ENCODE measurements around the gene MAST2. TPM values are rescaled to one million over a fixed set of nuclear protein-coding genes. Genes with fewer than 3 reads are reported as not detected.

Gene MAST2
- total RNA-seq, 1 donor from 2014 or later: 22.0 TPM

DNA sequence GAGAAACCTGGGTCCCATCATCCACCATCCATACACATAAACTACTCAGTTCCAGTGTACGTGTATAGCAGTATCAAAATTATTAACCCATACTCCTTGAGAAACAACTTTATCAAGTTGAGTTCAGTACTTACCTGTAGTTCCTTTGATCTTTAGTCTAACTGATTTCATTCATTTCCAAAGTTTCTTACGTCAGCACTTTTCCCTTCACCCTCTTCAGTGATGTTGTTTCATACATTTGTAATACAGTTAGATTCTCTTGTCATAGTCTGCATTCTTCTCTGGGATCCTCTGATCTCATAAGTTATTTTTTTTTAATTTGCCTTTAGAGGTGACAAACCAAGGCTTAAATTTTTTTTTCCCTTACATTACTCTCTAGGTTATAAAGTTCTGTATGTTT is 185.8 kb downstream of the MAST2 start:
- Histone ChIP-seq H3K36me3 (no peaks in the 10 kb centered on the region), H3K4me1 (no peaks in the 10 kb centered on the region), H3K4me3 (no peak overlapping the region), H3K9me3 (no peaks in the 10 kb centered on the region), H3K27me3 (no peaks in the 10 kb centered on the region), H3K27ac (no peak overlapping the region)
- intact Hi-C loops (cut with DNase I): no loop called here
- no peak for DNase-seq
- TF ChIP-seq, protein P1, sequence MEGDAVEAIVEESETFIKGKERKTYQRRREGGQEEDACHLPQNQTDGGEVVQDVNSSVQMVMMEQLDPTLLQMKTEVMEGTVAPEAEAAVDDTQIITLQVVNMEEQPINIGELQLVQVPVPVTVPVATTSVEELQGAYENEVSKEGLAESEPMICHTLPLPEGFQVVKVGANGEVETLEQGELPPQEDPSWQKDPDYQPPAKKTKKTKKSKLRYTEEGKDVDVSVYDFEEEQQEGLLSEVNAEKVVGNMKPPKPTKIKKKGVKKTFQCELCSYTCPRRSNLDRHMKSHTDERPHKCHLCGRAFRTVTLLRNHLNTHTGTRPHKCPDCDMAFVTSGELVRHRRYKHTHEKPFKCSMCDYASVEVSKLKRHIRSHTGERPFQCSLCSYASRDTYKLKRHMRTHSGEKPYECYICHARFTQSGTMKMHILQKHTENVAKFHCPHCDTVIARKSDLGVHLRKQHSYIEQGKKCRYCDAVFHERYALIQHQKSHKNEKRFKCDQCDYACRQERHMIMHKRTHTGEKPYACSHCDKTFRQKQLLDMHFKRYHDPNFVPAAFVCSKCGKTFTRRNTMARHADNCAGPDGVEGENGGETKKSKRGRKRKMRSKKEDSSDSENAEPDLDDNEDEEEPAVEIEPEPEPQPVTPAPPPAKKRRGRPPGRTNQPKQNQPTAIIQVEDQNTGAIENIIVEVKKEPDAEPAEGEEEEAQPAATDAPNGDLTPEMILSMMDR (IDR thresholded peaks at IDR 0.05): no peak
- no peak for ATAC-seq

DNA sequence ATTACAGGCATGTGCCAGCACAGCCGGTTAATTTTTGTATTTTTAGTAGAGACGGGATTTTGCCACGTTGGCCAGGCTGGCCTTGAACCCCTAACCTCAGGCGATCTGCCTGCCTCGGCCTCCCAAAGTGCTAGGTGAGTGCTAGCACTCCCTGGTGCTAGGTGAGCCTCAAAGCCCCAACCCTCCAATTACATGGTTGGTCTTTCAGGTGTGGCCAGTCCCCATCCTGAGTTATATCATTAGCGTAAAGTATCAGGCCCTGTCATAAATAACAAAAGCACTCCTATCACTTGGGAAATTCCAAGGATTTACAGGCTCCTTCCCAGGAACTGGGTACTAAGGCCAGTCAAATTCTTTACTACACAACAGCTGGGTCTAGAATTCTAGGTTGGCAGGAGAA is 191.0 kb downstream of the MAST2 start:
- intact Hi-C loops (cut with DNase I): no loop called here
- DNase-seq (no peak), ATAC-seq (no peak)
- TF ChIP-seq, protein P1 (IDR thresholded peaks at IDR 0.05): no peak
- no peak overlapping the region for H3K4me3 ChIP-seq
- H3K36me3 ChIP-seq: no peaks in the 10 kb centered on the region
- no peak overlapping the region for H3K27ac ChIP-seq
- H3K9me3 ChIP-seq: no peaks in the 10 kb centered on the region
- no peaks in the 10 kb centered on the region for H3K4me1 ChIP-seq
- no peaks in the 10 kb centered on the region for H3K27me3 ChIP-seq

DNA sequence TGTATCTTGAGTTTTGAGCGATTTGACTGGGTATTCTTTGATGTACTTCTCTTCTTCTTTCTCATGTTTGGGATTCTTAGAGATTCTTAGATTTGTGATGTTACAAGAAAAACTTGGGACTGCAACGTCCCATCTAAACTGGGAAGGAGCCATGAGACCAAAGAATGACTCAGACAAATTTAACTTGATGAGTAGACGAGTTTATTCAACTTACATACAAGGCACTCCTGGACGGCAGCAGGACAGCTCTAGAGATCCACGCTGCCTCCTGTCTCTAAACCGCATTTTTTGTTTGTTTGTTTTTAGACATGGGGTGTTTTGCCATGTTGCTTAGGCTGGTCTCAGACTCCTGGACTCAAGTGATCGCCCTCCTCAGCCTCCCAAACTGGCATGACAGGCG is 191.9 kb downstream of the MAST2 start:
- Histone ChIP-seq H3K27ac (no peak overlapping the region), H3K27me3 (no peaks in the 10 kb centered on the region), H3K4me3 (no peak overlapping the region), H3K36me3 (no peaks in the 10 kb centered on the region), H3K4me1 (no peaks in the 10 kb centered on the region), H3K9me3 (no peaks in the 10 kb centered on the region)
- no peak for ATAC-seq
- no peak for DNase-seq
- TF ChIP-seq, protein P1 (IDR thresholded peaks at IDR 0.05): no peak
- intact Hi-C loops (cut with DNase I): no loop called here

DNA sequence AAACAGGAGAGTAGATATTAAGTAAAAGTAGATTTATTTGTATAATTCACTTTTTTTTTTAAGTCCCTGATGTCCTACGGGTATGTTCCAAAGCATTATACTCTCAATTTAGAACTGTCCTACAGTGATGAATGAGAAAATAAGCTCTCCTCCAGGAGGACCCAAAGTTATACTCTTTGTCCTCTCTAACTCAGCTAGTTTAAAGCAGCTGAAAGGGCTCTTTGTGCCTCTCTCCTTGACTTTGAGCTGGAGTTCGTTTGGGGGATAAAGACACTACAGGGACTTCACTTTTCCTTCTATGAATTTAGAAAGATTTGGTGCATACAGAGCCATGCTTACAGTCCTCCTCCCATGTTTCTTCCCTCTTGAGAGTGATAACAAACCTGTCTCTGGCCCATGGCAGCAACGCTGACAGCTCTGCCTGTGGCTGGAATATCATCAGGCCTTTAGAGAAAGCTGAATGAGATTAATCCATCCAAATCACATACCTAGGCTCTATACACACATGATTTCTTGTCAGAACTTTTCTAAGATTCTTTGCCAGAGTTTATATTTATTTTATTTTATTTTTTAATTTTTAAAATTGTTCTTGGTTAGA is 194.7 kb downstream of the MAST2 start:
- intact Hi-C loops (cut with DNase I): no loop called here
- H3K9me3 ChIP-seq: no peaks in the 10 kb centered on the region
- no peaks in the 10 kb centered on the region for H3K27me3 ChIP-seq
- H3K27ac ChIP-seq: no peak overlapping the region
- TF ChIP-seq, protein P1 (IDR thresholded peaks at IDR 0.05): no peak
- H3K4me3 ChIP-seq: no peak overlapping the region
- H3K4me1 ChIP-seq: peaks cover 2% of the 10 kb centered on the region
- DNase-seq (no peak), ATAC-seq (no peak)
- no peaks in the 10 kb centered on the region for H3K36me3 ChIP-seq

DNA sequence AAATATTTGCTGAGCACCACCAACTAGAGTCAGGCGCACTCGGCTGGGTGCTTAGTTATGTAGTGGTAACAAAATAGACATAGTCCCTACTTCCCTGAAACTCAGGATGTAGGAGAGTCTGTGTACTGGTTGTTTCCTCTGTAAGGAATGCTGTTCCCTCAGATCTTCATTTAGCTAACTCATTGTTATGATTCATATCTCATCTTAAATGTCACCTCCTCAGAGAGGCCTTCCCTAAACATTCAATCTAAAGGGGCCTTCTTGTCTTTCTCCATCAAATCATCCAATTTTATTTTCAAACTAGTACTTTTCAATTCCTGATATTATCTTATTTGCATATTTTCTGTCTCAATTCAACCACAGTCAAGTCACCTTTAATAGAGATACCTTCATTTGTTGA is 196.1 kb downstream of the MAST2 start:
- intact Hi-C loops (cut with DNase I): no loop called here
- Histone ChIP-seq H3K36me3 (no peaks in the 10 kb centered on the region), H3K9me3 (no peaks in the 10 kb centered on the region), H3K27ac (no peak overlapping the region), H3K27me3 (no peaks in the 10 kb centered on the region), H3K4me1 (peaks cover 9% of the 10 kb centered on the region), H3K4me3 (no peak overlapping the region)
- DNase-seq: no peak
- ATAC-seq: no peak
- TF ChIP-seq, protein P1 (IDR thresholded peaks at IDR 0.05): no peak
